IMR-90 (cell line): ENCODE results near the gene CCR5. TPM values are rescaled to one million over a fixed set of nuclear protein-coding genes. Genes with fewer than 3 reads are reported as not detected.
A peak's percentile ranks its signal among the peaks of the same experiment; 100 is the strongest.

ENCODE experiments used
- ATAC-seq: fragments of 200-7000 bp; cut with Tn5 transposase; 2 replicates; pipeline ENCODE4 v1.9.1; 2020; ENCODE audit warnings: low read depth, mild to moderate bottlenecking, moderate library complexity
- BruUV-seq: library from RNA; stranded (reverse); fragments of 400-500 nt; replicated peaks from 2 replicates; lab custom pipeline; 2021; lab: Mats Ljungman, UMichigan
- CTCF ChIA-PET: fragments of 300-600 bp; formaldehyde crosslinking; extraction: SDS; loops from one replicate; lab custom pipeline; 2021; ENCODE audit warnings: antibody characterized with exemption; lab: Yijun Ruan, JAX
- POLR2A ChIA-PET: fragments of 300-600 bp; sonication (Branson Sonifier 250); formaldehyde crosslinking; loops from one replicate; lab custom pipeline; 2022; ENCODE audit warnings: antibody characterized with exemption; ENCODE audit not compliant: unreplicated experiment; lab: Charles Lee
- DNase-seq: peaks from one replicate; pipeline ENCODE4 v3.0.0; 2013
- H2AFZ ChIP-seq: replicated peaks from 2 replicates; pipeline ENCODE3; 2013; ENCODE audit warnings: low read length, mild to moderate bottlenecking; ENCODE audit not compliant: poor library complexity
- H2AK5ac ChIP-seq: 2 replicates; pipeline ENCODE4 v1.6.1; 2013; ENCODE audit warnings: low read depth, low read length, inconsistent platforms
- H2AK9ac ChIP-seq: replicated peaks from 2 replicates; pipeline ENCODE3; 2013; ENCODE audit warnings: mild to moderate bottlenecking, low read depth, low read length, moderate library complexity; ENCODE audit not compliant: poor library complexity
- H2BK120ac ChIP-seq: 2 replicates; pipeline ENCODE4 v1.6.1; 2013; ENCODE audit warnings: low read depth, low read length, inconsistent platforms
- H2BK15ac ChIP-seq: 3 replicates; pipeline ENCODE4 v1.6.1; 2013; ENCODE audit warnings: low read depth, low read length, inconsistent platforms
- H2BK20ac ChIP-seq: 2 replicates; pipeline ENCODE4 v1.6.1; 2013; ENCODE audit warnings: low read depth, mild to moderate bottlenecking, inconsistent platforms, low read length, moderate library complexity
- H2BK5ac ChIP-seq: 2 replicates; pipeline ENCODE4 v1.6.1; 2013; ENCODE audit warnings: mild to moderate bottlenecking, low read depth, low read length, inconsistent platforms; ENCODE audit not compliant: poor library complexity, severe bottlenecking
- H3K14ac ChIP-seq: replicated peaks from 2 replicates; pipeline ENCODE4 v1.6.1; 2013; ENCODE audit warnings: low read depth, low read length, inconsistent platforms
- H3K18ac ChIP-seq: 2 replicates; pipeline ENCODE4 v1.6.1; 2013; ENCODE audit warnings: low read depth, low read length, control low read depth
- H3K23ac ChIP-seq: 2 replicates; pipeline ENCODE4 v1.6.1; 2013; ENCODE audit warnings: low read depth, low read length, inconsistent platforms
- H3K27ac ChIP-seq: 2 replicates; pipeline ENCODE4 v1.5.1; 2013; ENCODE audit warnings: mild to moderate bottlenecking, control low read depth, low read length; ENCODE audit not compliant: insufficient read depth
- H3K27me3 ChIP-seq: 2 replicates; pipeline ENCODE4 v1.6.1; 2013; ENCODE audit warnings: low read length; ENCODE audit not compliant: control insufficient read depth, insufficient read depth
- H3K36me3 ChIP-seq: 2 replicates; pipeline ENCODE4 v1.6.1; 2013; ENCODE audit warnings: low read length, mixed read lengths; ENCODE audit not compliant: control insufficient read depth, insufficient read depth
- H3K4ac ChIP-seq: 2 replicates; pipeline ENCODE4 v1.6.1; 2013; ENCODE audit warnings: low read depth, low read length, inconsistent platforms
- H3K4me1 ChIP-seq: 2 replicates; pipeline ENCODE4 v1.6.1; 2013; ENCODE audit warnings: low read length, mixed read lengths; ENCODE audit not compliant: control insufficient read depth, insufficient read depth
- H3K4me2 ChIP-seq: 2 replicates; pipeline ENCODE4 v1.6.1; 2013; ENCODE audit warnings: low read depth, mild to moderate bottlenecking, control low read depth, low read length, moderate library complexity
- H3K4me3 ChIP-seq: 2 replicates; pipeline ENCODE4 v1.5.1; 2013; ENCODE audit warnings: low read depth, mild to moderate bottlenecking, control low read depth, low read length, moderate library complexity; ENCODE audit not compliant: insufficient read depth
- H3K56ac ChIP-seq: 2 replicates; pipeline ENCODE4 v1.6.1; 2013; ENCODE audit warnings: low read length, inconsistent platforms; ENCODE audit not compliant: insufficient read depth; ENCODE audit errors: extremely low read depth
- H3K79me1 ChIP-seq, 2 experiments: 2 replicates each; pipeline ENCODE4 v1.6.1; 2013; ENCODE audit warnings: low read length in 2 of 2, inconsistent platforms in 1 of 2, low read depth in 1 of 2
- H3K9ac ChIP-seq: 2 replicates; pipeline ENCODE4 v1.6.1; 2013; ENCODE audit warnings: low read depth, low read length, control low read depth
- H3K9me1 ChIP-seq: 2 replicates; pipeline ENCODE4 v1.6.1; 2013; ENCODE audit warnings: low read length, inconsistent platforms; ENCODE audit not compliant: insufficient read depth
- H3K9me3 ChIP-seq: 2 replicates; pipeline ENCODE4 v1.6.1; 2013; ENCODE audit warnings: low read length; ENCODE audit not compliant: control insufficient read depth, insufficient read depth
- H4K20me1 ChIP-seq: 2 replicates; pipeline ENCODE4 v1.6.1; 2013; ENCODE audit warnings: low read length, inconsistent platforms; ENCODE audit not compliant: insufficient read depth
- H4K5ac ChIP-seq: 2 replicates; pipeline ENCODE4 v1.6.1; 2013; ENCODE audit warnings: mild to moderate bottlenecking, low read depth, low read length, control low read depth
- H4K8ac ChIP-seq, 2 experiments: 2 replicates each; pipeline ENCODE4 v1.6.1; 2013; ENCODE audit warnings: low read depth in 2 of 2, low read length in 2 of 2, control low read depth in 1 of 2, inconsistent platforms in 1 of 2
- H4K91ac ChIP-seq: 2 replicates; pipeline ENCODE4 v1.6.1; 2013; ENCODE audit warnings: low read depth, low read length, inconsistent platforms; ENCODE audit not compliant: insufficient read depth
- CTCF ChIP-seq: conservative IDR thresholded peaks from 2 replicates; pipeline ENCODE4 v1.5.1; 2012; ENCODE audit warnings: mild to moderate bottlenecking, low read depth, low read length, improper control_type of control experiment
- RAD21 ChIP-seq: IDR thresholded peaks from 2 replicates; pipeline ENCODE4 v1.6.1; 2012; ENCODE audit warnings: low read length, improper control_type of control experiment
- RFX5 ChIP-seq: IDR thresholded peaks from 2 replicates; pipeline ENCODE4 v1.8.0; 2012; ENCODE audit warnings: low read depth, mild to moderate bottlenecking, low read length, moderate library complexity
- SMC3 ChIP-seq: fragments of 150-350 bp; IDR thresholded peaks from 2 replicates; pipeline ENCODE4 v1.6.1; 2016; ENCODE audit warnings: low read depth, mild to moderate bottlenecking, antibody characterized with exemption, low read length, moderate library complexity
- WGBS, 2 experiments: methylation state at CpG; one replicate each; pipeline versions ENCODE4 v1.1.5 to v1.1.7; 2013; ENCODE audit warnings: missing lambda C conversion rate in 2 of 2; ENCODE audit not compliant: insufficient read length in 1 of 2; ENCODE audit errors: extremely low coverage in 2 of 2; 5-methylcytosine and 5-hydroxymethylcytosine counted together
- dilution Hi-C: fragments of 300-500 bp; cut with HindIII; formaldehyde crosslinking; loops from one replicate; pipeline ENCODE4 v1.14.3; 2018; ENCODE audit warnings: low sequenced_read_pairs; ENCODE audit not compliant: unreplicated experiment
- in situ Hi-C: fragments of 300-500 bp; cut with MboI; formaldehyde crosslinking; loops from 3 replicates; pipeline ENCODE4 v1.14.3; 2019; ENCODE audit warnings: low sequenced_read_pairs, inconsistent platforms, mixed read lengths
- intact Hi-C: fragments of 100-400 bp; cut with micrococcal nuclease; formaldehyde crosslinking; loops from 2 replicates; pipeline ENCODE4 v1.10.0; 2022
- polyA plus RNA-seq, 3 experiments: library from polyadenylated mRNA; depleted of rRNA; stranded (reverse); fragments of >200 nt; gene quantifications; 2 replicates each; pipeline ENCODE4 v1.2.3, GENCODE V29; 2012; ENCODE audit warnings: low replicate concordance in 1 of 3
- total RNA-seq: library from RNA; depleted of rRNA; stranded (reverse); fragments of >200 nt; gene quantifications from 2 replicates; pipeline ENCODE4 v1.2.3, GENCODE V29; 2012

Gene CCR5
- total and polyA plus RNA-seq, 2 of the 4 experiments (the other 2 are of a cell fraction) = not detected

DNA sequence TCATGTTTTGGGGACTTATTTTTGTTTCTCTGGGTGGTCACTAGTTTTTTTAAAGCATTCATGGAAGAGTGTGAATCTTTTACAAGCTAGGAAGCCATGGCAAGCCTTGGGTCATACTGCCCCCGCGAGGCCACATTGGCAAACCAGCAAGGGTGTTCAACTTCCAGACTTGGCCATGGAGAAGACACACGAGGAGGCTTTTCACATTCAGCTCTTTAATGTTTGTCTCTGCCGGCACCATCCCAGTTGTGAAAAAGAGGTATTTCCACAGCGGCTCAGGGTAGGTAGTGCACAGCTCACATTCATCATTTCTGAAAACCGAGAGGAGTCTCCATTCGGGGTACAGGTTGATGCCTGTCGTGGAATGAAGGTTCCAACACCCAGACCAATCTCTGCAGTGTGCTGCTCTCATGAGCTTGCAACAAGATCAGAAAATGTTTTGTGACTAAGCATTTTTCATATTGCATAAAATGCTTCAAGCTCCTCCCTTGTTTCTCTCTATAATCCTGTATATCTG is 7.7 kb downstream of the CCR5 start:
- Histone ChIP-seq H2BK120ac (no peak overlapping the region), H3K9ac (no peak overlapping the region), H3K4ac (no peak overlapping the region), H3K4me2 (no peak overlapping the region), H3K79me1 (no peaks in the 10 kb centered on the region), H3K23ac (no peak overlapping the region), H3K4me1 (no peaks in the 10 kb centered on the region), H2BK15ac (no peak overlapping the region), H3K14ac (no peak overlapping the region), H4K8ac (no peak overlapping the region), H2AFZ (peak overlapping the region; percentile 2), H3K18ac (no peak overlapping the region), H3K9me1 (no peaks in the 10 kb centered on the region), H2AK9ac (no peak overlapping the region), H3K56ac (no peak overlapping the region), H4K5ac (no peak overlapping the region), H2AK5ac (no peak overlapping the region), H3K9me3 (no peaks in the 10 kb centered on the region), H4K20me1 (no peaks in the 10 kb centered on the region), H2BK5ac (no peak overlapping the region), H3K36me3 (no peaks in the 10 kb centered on the region), H3K27ac (no peak overlapping the region), H3K4me3 (no peak overlapping the region), H3K27me3 (peaks cover 48% of the 10 kb centered on the region), H4K91ac (no peak overlapping the region), H2BK20ac (no peak overlapping the region)
- DNase-seq = peak; percentile 40
- TF ChIP-seq CTCF (peak; percentile 66), SMC3 (peak; percentile 61; the same call in 1 of the 2 replicates), RAD21 (peak; percentile 77), RFX5 (no peak)
- POLR2A ChIA-PET = no interaction called here
- in situ Hi-C loops = loop anchor here (10.0 kb wide), 2 partner anchors 294 to 434 kb away; partner anchors contain the start of gene CXCR6
- WGBS, 2 experiments = 0% methylated on average over 3 of the region's 8 CpGs; no CpG with 5 or more reads in 1 of the 2 experiments
- ATAC-seq = peak; percentile 72
- intact Hi-C loops = loop anchor here (1.0 to 5.0 kb wide), 3 partner anchors 290 to 616 kb away; no protein-coding TSS in a partner anchor
- BruUV-seq = no TSS peak
- dilution Hi-C loops = no loop called here
- CTCF ChIA-PET = interaction anchor here (0.8 to 3.2 kb wide), 8 partner anchors 8 to 431 kb away, joined by 3 to 10 read pairs (median 4); partner anchors contain the start of gene CCR1
